22Rv1 (cell line): ENCODE results near the gene OCIAD2.

Source experiments
- CTCF ChIP-seq: fragments of 450-650 bp; IDR thresholded peaks from 2 replicates; pipeline ENCODE4 v1.5.1; 2017; ENCODE audit warnings: mild to moderate bottlenecking
- ZFX ChIP-seq: fragments of 450-650 bp; IDR thresholded peaks from 2 replicates; pipeline ENCODE4 v1.6.1; 2017; ENCODE audit warnings: antibody characterized with exemption, borderline replicate concordance

DNA sequence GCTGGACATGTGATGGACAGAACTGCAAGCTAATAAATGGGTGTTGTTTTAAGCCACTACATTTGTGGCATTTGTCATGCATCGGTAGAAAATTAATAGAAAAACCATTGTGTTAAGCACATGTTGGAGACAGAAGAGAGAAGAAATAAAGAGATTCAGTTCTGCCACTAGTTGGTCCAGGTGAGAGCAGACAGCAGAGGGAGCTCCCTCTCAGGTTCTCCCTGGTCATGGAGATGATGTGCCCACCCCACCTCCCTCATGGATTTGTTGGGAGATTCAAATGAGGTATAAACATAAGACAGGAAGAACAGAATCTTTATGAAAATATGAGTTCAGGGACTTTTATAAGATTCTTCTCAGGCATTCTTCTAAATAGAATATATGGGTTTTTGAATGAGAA, 36.8 kb upstream of the OCIAD2 start:
- TF ChIP-seq CTCF (peak; percentile 47), ZFX (no peak)
